GM21447 (cell line): ENCODE results near the gene KCNAB1.
"Not testable (repeated sequence)": the region's sequence is repeated elsewhere in the genome, so short reads cannot be mapped to it uniquely, and the experiment has no call there.

Experiments used
- ATAC-seq: cut with Tn5 transposase; IDR thresholded peaks from one replicate; pipeline ENCODE4 v1.9.1; 2021; ENCODE audit not compliant: unreplicated experiment

KCNAB1 gene

DNA sequence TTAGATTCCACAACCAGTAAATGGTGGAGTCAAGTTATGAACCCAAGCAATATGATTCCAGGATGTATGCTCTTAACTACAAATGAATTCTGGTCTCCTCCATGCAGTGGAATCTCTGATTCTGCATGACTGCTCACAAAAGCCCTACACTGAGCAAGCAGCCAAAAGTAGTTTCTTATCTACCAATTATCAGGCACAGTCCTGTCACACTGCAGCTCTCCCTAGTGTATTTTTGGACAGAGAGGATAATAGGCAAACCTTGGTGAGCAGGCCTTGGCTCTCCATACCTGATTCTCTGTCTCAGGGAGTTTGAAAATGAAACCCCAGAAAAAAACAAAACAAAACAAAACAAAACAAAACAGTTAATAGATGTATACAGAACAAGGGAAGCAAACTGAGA is 438.0 kb downstream of the KCNAB1 start:
- ATAC-seq: no peak

GRCh38 chr3:156559321-156559720 is 438.9 kb downstream of the KCNAB1 start:
- no peak for ATAC-seq

DNA sequence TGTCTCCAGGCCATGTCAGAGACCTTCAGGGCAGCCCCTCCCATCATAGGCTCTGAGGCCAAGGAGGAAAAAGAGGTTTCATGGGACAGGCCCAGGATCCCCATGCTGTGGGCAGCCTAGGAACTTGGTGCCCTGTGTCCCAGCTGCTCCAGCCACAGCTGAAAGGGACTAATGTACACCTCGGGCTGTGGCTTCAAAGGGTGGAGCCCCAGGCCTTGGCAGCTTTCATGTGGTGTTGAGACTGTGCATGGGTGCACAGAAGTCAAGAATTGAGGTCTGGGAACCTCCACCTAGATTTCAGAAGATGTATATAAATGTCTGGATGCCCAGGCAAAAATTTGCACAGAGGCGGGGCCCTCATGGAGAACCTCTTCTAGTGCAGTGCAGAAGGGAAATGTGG is 441.2 kb downstream of the KCNAB1 start:
- ATAC-seq: no peak

DNA sequence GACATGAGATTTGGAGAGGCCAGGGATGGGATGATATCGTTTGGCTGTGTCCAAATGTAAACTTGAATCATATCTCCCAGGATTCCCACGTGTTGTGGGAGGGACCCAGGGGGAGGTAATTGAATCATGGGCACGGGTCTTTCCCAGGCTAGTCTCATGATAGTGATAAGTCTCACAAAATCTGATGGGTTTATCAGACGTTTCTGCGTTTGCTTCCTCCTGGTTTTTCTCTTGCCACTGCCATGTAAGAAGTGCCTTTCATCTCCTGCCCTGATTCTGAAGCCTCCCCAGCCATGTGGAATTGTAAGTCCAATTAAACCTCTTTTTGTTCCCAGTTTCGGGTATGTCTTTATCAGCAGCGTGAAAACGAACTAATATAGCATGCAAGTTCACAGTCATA is 442.1 kb downstream of the KCNAB1 start:
- ATAC-seq: not testable (repeated sequence)

DNA sequence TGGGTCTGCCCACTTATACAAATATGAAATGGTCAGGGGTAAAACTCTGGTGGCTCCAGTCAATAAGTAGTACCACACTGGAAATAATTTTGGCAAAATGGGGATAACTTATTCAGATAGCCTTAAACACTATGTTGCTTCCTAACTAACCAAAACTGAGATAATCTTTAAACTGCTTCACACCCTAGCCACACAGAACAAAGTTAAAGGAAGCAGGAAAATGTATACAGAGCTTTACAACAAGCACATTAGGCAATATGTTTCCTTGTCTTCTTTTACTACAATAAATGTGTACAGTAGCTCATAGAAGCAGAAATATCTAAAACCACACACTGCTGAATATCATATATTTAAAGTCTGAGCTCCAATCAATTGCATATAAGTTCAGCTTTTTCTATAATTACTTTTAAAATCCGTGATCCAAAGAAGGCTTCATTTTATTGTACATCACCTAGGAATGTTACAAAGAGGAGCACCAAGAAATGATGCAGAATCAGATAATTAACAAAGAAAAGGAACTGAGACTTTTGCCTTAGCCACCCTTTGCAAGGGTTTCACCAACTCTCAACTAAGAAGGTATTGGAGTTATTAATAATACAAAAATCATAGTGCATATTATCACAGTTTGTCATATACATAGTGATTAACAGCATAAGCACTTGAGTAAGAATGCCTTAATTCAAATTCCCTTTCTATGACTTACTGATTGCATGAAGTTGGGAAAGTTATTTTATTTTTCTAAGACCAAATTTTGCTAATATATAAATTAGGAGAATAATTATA is 443.7 kb downstream of the KCNAB1 start:
- ATAC-seq: peak; percentile 69

- ATAC-seq: not testable (repeated sequence)
Observed at GRCh38 chr3:156569016-156569415, 448.6 kb downstream of the KCNAB1 start.

- ATAC-seq: not testable (repeated sequence)
Observed at GRCh38 chr3:156569881-156570280, 449.5 kb downstream of the KCNAB1 start.

- ATAC-seq: no peak
Observed at GRCh38 chr3:156575641-156576040, 455.3 kb downstream of the KCNAB1 start.

- no peak for ATAC-seq
Observed at GRCh38 chr3:156576051-156576450, 455.7 kb downstream of the KCNAB1 start.

DNA sequence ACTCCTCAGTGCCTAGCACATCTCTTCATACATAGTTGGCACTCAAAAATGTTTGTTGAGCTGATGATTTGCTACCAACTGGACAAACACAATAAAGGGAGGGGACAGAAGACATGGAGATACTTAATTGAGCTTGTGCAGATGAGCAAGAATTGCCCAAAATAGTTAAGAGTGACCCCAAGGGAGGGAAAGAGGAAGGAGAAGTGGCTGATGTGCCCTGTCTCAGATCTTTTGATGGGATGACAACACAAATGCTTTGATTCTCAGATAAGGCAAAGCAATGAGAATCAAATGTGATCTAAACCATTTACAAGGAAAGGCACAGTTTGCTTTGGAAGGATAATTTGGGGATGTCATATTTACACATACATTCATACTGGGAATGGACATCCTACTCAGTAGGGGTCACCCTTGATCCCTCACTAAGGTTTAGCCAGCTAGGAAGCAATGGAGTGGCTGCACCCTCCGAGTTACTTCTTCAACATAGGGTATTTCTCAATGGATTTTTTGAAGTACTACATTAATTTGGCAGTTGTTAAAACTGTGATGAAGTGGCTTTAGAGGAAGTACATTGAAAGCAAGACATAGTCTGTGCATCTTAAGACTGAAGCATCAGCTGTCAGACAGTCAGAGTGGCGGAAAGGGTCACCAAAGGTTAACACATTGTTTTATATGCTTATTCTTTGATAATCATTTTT is 456.4 kb downstream of the KCNAB1 start:
- ATAC-seq: no peak

- ATAC-seq: no peak
Observed at GRCh38 chr3:156577736-156578135, 457.4 kb downstream of the KCNAB1 start.

GRCh38 chr3:156579427-156579851 is 459.1 kb downstream of the KCNAB1 start:
- no peak for ATAC-seq

- ATAC-seq: no peak
Observed at GRCh38 chr3:156581033-156581432, 460.7 kb downstream of the KCNAB1 start.

DNA sequence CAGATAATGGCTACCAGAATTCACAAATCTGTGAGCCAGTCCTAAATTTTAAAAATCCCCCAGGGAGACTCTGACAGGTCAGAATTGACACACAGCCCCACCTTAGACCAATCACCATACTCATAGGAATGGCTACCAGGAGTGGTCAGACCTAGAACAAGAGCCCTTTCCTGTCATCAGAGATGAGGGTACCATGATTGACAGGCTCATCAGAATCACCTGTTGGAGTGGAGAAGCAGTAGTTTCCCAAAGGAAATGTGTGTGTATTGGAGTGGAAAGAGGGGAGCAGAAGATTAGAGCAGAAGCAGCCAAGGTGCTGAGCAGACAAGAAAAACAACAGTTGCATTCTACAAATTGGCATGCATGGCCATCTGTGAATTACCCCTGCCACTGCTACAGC is 461.6 kb downstream of the KCNAB1 start:
- ATAC-seq: no peak

DNA sequence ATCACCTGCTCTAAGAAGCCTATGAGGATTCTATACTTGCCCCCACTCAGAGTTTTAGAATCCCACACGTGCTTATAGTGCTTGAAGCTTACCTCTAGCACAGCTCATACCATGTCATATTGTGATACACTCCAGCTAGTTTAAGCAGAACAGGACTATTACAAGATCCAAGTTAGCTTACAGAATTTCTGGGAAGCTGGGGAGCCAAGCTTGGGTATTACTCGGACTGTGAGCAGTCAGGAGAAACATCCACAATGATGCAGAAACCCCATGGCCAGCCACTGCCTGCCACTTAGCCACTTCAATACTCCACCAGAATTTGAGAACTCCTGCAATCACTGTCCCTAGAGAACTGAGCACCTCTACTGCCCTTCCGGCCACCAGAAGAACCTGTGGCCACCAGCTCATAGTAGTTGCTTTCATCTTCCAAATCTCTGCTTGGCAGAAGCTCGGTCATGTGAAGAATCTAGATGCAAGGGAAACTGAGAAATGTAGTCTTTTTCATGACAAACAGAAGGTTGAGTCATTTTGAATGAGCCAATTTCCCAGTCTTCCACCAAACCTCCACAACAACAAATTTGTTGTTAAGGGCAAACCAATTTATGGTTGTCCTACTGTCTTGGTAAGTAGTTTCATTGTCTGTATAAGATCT is 462.3 kb downstream of the KCNAB1 start:
- ATAC-seq: peak; percentile 55

DNA sequence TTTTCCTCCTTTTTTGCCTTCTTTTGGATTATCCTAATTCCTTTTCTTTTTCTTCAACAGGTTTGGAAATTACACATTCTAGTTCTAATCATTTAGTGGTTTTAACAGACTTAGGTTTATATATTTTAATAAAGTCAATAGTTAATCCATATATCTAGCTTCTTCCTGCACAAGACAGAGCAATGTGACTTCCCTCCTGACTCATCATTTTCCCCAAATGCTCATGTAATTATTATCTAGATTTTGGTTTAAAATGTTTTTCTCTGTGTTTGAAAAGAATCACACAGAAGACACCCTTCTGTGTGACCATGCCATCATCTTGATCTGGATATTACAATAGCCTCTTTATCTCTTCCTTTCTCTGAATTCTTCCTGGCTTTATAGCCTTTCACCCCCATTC is 463.1 kb downstream of the KCNAB1 start:
- ATAC-seq: no peak

DNA sequence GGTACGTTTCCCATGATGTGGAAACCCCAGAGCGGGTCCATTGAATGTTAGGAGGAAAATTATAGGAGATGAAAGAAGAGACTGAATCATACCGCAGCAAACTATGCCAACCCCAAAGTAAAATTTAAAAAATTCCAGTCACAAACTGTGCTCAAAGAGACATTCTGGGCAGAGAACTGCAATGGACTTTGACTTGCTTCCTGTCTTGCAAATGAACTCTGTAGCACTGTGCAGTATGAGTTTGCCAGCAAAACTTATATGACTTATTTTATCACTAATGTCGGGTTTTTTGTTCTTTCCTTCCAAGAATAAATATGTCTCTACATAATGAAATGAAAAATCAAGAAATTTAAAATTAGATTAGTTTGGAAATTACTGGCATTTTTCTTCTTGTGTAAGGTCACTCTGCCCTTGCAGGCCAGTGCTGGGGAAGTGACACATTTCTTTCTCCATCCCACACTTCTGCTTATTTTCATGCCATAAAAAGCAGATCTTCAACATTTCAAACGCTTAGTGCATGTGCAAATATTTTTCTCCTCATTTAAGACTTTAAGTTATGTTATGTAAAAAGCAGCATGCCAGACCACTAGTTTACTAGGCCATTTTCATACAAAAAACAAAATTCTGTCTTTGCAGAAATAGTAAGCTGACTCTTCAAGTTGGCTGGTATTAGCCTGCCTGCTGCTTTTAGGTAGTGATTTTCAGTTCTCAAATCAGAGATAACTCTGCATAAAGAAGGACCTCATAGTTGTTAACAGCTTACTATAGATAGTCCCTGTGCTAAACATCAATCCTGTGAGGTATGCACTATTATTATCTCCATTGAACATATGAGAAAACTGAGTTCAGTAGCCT is 466.8 kb downstream of the KCNAB1 start:
- no peak for ATAC-seq

- no peak for ATAC-seq
Observed at GRCh38 chr3:156587760-156588069, 467.3 kb downstream of the KCNAB1 start.
